ENCODE results near the gene TTC7B.

DNA sequence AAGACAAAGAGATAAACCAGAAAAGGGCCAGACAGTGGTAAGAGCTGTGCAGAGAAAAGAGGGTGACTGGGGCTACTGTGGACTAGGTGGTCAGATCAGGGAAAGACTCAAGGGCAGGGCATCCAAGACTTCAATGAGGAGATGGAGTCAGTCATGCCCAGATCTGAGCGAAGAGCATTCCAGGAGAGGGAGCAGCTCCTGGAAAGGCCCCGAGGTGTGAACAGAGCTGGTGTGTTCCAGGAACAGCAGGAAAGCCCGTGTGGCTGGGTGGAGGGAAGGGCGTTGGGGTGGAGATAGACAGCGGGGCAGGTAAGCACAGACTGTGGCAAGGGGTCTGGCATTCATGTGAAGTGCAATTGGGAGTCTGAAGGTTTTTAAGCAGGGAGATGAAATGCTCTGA, 16.8 kb downstream of the TTC7B start:
- TF ChIP-seq POLR2AphosphoS5 (IDR thresholded peaks at IDR 0.05; ENCODE audit: low read depth, low read length) (no peak), TAF1 (IDR thresholded peaks at IDR 0.05; ENCODE audit: borderline replicate concordance, low read depth, low read length) (no peak), POLR2A (IDR thresholded peaks at IDR 0.05; ENCODE audit: low read depth, low read length) (no peak)
